ENCODE data around the gene COL23A1.

DNA sequence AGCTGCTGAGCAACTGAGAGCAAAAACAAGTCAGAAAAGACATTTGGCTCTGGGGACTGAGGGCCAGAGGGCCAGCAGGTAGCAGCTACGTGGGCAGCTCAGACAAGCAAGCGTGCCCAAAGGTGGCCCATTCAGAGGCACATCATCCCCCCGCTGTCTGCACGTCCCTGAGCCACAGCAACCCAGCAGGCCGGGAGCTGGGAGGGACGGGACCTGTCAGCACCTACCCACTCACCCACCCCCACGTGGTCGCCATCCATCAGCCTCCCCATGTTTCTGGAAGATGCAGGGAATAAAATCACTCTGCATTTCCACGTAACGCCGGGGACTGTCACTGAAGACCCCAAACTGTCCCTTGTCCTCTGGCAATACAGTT is 167.8 kb downstream of the COL23A1 start:
- TF ChIP-seq, protein P1, sequence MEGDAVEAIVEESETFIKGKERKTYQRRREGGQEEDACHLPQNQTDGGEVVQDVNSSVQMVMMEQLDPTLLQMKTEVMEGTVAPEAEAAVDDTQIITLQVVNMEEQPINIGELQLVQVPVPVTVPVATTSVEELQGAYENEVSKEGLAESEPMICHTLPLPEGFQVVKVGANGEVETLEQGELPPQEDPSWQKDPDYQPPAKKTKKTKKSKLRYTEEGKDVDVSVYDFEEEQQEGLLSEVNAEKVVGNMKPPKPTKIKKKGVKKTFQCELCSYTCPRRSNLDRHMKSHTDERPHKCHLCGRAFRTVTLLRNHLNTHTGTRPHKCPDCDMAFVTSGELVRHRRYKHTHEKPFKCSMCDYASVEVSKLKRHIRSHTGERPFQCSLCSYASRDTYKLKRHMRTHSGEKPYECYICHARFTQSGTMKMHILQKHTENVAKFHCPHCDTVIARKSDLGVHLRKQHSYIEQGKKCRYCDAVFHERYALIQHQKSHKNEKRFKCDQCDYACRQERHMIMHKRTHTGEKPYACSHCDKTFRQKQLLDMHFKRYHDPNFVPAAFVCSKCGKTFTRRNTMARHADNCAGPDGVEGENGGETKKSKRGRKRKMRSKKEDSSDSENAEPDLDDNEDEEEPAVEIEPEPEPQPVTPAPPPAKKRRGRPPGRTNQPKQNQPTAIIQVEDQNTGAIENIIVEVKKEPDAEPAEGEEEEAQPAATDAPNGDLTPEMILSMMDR (conservative IDR thresholded peaks at IDR 0.05 in 1 of 2, IDR thresholded peaks at IDR 0.05 in 1 of 2; ENCODE audit: low read depth in 1 of 2, low read length in 2 of 2): no peak
- TF ChIP-seq EZH2 (IDR thresholded peaks at IDR 0.05; ENCODE audit: low read length, missing control alignments): no peak

Measured in fibroblast of lung (primary cell).